IPS DF 4.7 (cell line): ENCODE measurements around the gene CCDC70.
"Not testable (repeated sequence)": the region's sequence is repeated elsewhere in the genome, so short reads cannot be mapped to it uniquely, and the experiment has no call there.

Source experiments
- DNase-seq: peaks from one replicate; pipeline ENCODE4 v3.0.0-alpha.2; 2013; ENCODE audit warnings: low spot score; ENCODE audit errors: extremely low read depth

Gene CCDC70

GRCh38 chr13:51861723-51862300 lies at the start of gene CCDC70:
CCDC70 (plus strand) TSS chr13:51861969; CDS start chr13:51865412, 3,443 bp downstream.
- no peak for DNase-seq

- no peak for DNase-seq
Measured at GRCh38 chr13:51814071-51814470, 47.7 kb upstream of the CCDC70 start.

DNA sequence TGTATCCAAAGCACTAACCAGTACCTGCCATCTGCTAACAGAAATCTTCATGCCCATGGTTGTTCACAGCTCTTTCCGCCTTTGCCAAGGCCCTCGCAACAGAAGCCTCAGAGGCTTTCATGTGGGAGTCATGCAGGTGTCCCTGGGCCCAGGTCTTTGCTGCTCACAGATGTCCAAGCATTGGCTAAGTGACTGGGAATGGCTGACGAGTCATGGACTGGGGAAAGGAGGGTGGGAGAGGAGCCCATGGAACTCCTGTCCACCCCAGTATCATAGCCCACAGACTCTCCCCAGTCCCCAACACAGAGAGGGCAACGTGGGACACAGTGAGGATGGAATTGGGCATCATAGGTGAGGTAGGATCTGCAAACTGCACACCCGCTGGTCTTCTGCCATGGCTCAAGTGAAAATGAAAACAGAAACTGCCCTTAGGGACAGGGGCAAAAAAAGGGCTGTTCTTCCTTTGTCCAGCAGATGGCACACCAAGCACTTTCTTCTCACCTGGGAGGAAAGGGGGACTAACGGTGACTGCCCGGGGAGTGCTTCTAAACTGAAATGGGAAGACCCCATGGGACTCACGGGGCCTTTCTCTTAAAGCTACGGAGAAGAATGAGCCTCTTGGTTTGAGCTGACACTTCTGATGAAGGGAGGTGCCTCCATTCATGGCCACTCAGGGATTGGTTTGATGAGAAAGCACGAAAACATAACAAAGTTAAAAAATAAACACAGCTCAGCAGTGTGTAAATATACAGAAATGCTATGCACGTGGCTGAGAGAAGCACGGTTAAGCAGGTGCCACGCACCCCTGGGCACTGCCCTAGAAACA lies 46.7 kb upstream of the CCDC70 start:
- peak; percentile 69 for DNase-seq

GRCh38 chr13:51815848-51816247 lies 45.9 kb upstream of the CCDC70 start:
- no peak for DNase-seq

DNA sequence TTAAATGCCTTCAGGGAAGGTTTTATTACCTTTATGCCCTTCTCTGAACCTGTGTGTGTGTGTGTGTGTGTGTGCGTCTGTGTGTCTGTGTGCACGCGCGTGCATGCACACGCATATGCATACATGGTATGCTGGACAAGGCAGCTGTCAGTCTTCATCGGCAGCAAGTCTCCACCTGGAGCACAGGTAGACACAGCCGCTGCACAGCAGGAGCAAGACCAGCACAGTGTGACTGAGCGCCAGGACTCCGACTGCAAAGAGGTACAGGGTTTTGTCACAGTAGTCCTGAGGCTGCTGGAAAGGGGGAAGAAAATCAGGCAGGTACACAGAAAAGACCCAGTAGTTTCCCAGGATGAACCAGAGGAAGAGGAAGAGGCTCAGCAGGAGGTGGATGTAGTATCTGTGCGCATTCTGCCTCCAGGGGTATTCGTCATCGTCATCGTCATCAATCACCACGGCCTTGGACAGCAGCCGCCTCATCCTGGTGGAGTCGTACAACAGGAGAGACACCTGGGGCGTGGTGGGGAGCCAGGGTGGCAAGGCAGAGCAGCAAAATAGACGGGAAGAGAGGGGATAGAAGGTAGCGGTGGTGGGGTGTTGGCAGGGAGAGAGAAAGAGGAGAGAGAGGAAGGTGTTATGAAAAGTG lies 45.0 kb upstream of the CCDC70 start:
- DNase-seq = no peak

DNA sequence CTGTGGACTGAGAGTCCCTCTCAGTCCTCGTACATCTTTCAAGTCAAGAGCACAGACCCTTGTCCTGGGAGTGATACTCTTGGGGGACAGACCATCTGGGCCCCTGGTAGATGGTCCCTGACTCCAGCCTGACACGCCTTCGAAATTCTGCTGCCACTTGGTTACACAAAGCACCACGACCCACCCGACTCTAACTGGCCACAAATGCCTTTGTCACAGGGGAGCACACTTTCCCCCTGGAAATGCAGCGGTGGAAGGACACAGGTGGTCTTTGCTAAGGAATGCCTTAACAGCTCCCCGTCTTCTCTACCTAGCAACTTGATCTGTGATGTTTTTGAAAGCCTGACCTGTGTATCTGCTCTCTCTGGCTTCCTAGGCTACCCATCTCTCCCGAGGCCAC lies 44.1 kb upstream of the CCDC70 start:
- no peak for DNase-seq

GRCh38 chr13:51818276-51818675 lies 43.5 kb upstream of the CCDC70 start:
- DNase-seq = no peak

DNA sequence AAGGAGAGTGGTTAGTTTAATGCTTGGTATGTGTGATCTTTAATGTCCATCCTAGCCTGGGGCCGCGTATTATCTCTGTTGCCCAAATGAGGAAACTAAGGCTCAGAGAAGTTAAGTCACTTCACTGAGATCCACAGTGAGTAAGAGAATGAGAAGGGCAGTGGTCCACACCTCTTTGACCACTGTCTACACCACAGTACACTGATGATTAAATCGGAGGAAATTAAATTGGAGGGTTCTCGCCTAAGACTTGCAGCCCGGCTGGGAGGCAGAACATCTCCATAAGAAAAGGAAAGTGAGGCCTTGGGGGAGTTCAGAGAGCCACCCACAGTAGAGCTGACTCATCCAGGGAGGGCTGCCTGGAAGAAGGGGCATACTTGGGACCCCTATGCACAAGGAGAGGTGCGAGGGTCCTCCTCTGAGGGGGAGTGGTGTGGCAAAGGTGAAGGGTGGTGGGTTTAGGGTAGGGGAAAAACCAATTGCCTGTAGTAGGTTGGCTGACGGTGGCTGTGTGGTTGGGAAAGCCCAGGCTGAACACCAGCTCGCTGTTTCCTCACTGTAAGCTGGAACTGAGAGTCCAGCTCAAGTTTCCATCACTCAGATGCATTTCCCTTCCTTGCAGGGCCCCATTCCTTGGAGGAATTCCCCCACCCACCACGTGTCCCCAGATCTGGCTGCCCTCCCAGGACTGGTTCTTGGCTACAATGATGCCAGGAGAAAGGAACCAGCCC lies 42.8 kb upstream of the CCDC70 start:
- DNase-seq = no peak

- no peak for DNase-seq
Measured at GRCh38 chr13:51819544-51819943, 42.2 kb upstream of the CCDC70 start.

GRCh38 chr13:51820016-51820597 lies 41.7 kb upstream of the CCDC70 start:
- DNase-seq = no peak

- no peak for DNase-seq
Measured at GRCh38 chr13:51821606-51822005, 40.2 kb upstream of the CCDC70 start.

- no peak for DNase-seq
Measured at GRCh38 chr13:51822106-51822815, 39.5 kb upstream of the CCDC70 start.

DNA sequence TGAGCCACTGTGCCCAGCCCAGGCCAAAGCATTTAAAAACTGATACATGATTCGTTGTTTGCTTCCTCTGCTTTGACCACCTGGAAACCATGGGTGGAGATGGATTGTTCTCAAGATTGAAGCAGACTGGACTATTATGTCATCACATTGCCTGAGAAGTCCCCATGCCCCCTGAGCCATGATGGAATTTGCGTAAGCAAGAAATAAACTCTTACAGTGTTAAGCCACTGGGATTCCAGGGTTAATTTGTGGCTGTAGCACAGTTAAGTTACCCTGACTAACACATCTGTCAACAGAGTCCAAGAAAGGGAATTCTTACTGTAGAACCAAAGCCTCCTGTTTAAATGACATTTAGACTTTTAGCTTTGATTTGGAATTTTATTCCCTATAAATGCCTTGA lies 38.4 kb upstream of the CCDC70 start:
- DNase-seq = no peak

DNA sequence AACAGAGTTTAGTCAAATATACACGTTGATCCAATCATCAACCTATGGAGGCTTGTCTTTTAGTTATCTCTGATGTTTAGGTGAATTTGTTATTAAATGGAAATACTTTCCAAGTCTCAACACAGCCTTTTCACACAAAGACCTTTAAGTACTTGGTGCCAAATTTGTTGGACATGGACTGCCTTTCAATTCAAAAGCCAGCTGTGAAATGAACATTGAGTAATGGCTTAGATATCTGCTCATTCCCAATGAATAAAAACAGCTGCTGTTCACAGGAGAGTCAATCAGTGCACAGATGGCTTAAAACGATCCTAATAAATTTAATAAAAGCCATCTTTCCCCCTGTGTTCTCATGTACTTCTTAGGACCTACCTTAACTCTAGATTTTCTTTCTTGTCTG lies 37.9 kb upstream of the CCDC70 start:
- DNase-seq = no peak

DNA sequence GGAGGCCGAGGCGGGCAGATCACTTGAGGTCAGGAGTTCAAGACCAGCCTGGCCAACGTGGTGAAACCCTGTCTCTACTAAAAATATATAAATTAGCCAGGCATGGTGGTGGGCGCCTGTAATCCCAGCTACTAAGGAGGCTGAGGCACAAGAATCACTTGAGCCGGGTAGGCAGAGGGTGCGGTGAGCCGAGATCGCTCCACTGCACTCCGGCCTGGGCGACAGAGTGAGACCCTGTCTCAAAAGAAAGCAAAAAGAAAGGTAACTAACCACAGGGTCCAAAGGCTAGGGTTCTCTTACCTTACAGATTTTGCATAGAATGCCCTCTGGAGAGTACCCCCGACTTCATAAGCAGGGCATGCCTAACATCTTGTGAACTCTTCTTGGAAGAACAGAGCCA lies 37.1 kb upstream of the CCDC70 start:
- DNase-seq = not testable (repeated sequence)

DNA sequence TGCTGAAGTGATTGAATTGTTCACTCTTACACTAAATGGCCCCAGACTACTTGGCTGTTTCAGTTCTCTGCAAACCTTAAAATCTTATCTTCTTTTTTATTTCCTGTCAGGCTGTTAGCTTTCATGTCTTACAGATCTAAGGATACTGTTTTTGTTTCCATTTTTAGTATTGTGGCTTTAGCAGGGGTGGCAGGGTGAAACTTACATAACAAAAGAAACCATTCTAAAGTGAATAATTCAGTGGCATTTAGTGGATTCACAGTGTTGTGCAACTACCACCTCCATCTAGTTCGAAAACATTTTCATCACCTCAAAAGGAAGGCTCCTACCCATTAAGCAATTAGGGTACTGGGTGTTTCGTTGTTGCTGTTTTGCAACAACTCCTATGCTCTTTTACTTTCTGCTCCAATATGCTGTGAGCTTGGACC lies 36.6 kb upstream of the CCDC70 start:
- no peak for DNase-seq

- no peak for DNase-seq
Measured at GRCh38 chr13:51825681-51826254, 36.0 kb upstream of the CCDC70 start.

- DNase-seq = no peak
Measured at GRCh38 chr13:51826606-51827005, 35.2 kb upstream of the CCDC70 start.

- no peak for DNase-seq
Measured at GRCh38 chr13:51827254-51827653, 34.5 kb upstream of the CCDC70 start.
